WI38 (cell line): Measurements from ENCODE around the gene HECW1.

ENCODE experiments used
- H3K4me3 ChIP-seq: 2 replicates; pipeline ENCODE4 v1.5.1; 2011; ENCODE audit warnings: low read depth, mild to moderate bottlenecking, control low read depth, low read length
- TF ChIP-seq, protein P1 (sequence below): IDR thresholded peaks from 2 replicates; pipeline ENCODE4 v1.5.1; 2012; ENCODE audit warnings: low read depth, mild to moderate bottlenecking, control low read depth, low read length

The HECW1 gene

DNA sequence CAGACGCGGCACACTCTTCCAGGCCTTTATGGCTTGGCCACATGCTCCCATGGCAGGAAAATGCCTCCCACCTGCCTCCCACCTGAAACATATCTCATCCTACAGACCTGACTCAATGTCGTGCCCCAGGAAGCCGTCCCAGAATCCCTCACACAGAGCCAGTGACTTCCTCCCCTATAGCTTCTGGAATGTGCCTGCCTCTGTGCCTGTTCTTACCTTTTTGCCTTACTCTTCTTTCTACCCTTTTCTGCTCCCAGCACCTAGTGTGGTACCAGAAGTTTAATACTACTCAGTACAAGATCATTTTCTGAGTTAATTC, 346.5 kb downstream of the HECW1 start:
- no peak overlapping the region for H3K4me3 ChIP-seq
- TF ChIP-seq, protein P1, sequence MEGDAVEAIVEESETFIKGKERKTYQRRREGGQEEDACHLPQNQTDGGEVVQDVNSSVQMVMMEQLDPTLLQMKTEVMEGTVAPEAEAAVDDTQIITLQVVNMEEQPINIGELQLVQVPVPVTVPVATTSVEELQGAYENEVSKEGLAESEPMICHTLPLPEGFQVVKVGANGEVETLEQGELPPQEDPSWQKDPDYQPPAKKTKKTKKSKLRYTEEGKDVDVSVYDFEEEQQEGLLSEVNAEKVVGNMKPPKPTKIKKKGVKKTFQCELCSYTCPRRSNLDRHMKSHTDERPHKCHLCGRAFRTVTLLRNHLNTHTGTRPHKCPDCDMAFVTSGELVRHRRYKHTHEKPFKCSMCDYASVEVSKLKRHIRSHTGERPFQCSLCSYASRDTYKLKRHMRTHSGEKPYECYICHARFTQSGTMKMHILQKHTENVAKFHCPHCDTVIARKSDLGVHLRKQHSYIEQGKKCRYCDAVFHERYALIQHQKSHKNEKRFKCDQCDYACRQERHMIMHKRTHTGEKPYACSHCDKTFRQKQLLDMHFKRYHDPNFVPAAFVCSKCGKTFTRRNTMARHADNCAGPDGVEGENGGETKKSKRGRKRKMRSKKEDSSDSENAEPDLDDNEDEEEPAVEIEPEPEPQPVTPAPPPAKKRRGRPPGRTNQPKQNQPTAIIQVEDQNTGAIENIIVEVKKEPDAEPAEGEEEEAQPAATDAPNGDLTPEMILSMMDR, result no peak

DNA sequence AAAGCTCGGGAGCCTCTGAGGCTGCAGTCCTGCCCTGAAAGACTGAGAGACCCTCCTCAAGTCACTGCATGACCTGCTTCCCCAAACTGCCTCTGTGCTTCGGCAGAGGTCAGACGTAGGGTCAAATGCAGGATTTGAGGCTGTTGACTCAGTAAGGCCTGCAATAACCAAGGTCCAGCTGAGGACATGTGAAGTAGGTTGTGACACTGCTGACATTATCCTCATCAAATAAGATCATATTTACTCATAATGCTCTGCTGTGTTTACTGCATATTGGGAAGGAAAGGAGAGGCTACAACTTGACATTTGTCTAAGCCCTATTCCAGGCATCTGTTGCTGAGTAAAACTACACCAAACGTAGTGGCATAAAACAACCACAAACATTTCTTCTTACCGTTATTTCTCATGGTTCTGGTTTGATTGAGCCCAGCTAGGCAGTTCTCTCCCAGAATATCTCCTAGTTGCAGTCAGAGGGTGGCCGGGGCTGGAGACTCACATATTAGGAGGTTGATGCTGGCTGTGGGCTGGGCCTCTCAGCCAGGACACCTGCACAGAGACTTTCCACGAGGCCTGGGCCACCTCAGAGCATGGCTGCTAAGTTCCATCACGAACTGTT, 348.4 kb downstream of the HECW1 start:
- H3K4me3 ChIP-seq, result no peak overlapping the region

DNA sequence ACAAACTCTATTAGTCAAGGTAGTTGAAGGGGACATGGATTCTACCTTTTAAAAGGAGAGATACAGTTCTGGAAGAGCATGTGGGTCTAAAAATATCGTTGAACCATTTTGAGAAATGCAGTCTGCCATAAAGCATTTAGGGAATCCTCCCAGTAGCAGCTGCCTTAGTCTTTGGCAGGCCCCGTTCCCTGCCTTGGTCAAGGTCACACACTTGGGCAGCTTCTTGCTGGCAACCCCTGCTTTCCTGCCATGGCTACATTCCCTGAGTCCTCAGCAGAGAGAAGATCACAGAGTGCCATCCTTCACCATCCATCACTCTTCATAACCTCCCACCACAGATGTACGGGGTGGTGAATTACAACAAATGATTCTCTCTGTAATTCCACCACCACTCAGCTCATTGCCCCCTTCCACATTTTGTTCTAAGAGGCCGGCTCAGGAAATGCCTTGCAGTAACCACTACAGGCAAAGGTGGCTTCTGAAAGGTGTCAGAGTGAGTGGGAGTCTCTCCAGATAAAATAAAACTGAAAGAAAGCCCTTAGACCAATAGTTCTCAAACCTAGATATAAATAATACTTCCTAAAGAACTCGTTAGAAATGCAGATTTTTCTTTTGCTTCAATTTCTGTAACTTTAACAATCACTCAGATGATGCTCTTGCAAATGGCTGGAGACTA, 349.0 kb downstream of the HECW1 start:
- no peak overlapping the region for H3K4me3 ChIP-seq
- TF ChIP-seq, protein P1, result no peak

More for the DNA sequence above, 348.4 kb downstream of the HECW1 start:
- TF ChIP-seq, protein P1, result no peak

DNA sequence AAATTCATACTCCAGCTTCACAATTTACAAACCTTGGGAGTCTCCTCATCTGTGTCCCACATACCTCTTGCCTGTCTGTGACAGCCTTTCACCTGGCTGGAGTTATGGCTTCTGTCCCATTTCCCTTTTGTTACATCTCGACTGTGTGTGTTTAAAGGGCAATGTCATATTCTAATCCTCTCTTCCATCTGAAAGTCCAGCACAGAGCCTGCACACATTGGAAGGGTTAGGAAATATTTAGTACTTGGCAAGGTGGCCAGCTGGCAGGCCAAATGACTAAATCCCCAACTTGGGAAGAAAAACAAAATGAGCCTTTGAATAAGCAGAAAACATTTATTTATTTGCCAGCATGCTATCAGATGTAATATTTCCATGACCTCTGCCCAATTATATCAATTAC, 350.4 kb downstream of the HECW1 start:
- TF ChIP-seq, protein P1, result no peak
- H3K4me3 ChIP-seq, result no peak overlapping the region

DNA sequence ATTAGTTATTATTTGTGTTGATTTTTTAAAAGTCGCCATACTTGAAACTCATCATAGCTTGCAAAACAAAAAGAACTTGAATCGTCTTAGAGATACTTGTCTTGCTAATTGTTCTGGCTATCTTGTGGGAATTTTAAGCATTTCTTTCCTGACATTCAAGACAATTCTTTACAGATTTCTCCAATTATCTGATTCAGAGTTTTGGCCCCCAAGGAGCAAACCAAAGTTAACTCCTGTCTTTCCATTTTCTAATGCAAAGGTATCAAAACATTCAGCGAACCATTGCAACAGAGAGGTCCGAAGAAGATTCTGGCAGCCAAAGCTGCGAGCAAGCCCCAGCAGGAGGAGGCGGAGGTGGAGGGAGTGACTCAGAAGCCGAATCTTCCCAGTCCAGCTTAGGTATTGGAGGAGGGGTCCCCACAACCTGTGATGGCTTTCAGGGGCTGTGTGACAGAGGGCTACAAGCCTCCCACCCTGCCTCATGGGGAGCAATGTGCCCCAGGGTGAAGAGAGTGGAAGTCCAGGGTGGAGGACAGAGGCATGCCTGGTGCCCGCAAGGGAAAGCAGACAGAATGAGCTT, 351.0 kb downstream of the HECW1 start:
- TF ChIP-seq, protein P1, result no peak

DNA sequence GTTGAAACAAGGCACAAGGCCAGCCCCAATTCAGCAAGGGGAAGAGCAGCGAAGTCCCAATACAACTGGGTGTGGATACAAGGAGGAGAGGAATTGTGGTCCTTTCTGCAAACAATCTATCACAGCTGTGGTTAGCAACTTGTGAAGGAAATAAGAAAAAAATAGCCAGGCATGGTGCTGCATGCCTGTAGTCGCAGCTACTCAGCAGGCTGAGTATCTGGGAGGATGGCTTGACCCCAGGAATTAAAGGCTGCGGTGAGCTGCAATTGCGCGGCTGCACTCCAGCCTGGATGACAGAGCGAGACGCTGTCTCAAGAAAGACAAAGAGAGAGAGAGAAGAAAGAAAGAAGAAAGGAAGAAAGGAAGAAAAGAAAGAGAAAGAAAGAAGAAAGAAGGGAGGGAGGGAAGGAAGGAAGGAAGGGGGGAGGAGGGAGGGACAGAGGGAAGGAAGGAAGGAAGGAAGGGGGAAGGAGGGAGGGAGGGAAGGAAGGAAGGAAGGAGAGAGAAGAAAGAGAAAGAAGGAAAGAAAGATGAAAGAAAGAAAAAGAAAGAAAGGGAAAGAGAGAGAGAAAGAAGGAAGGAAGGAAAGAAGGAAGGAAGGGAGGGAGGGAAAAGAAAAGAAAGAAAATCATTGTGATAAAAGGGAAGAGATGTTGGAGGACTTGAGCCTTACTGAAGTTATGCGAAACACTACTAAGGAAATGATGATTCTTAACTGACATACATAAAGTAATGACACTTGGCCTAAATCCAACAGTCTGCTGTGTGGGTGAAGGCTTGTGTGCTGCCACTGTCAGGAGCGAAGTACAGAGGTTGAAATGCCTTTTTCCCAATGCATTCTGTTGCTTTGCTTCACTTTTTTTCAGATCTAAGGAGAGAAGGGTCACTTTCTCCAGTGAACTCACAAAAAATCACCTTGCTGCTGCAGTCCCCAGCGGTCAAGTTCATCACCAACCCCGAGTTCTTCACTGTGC, 353.4 kb downstream of the HECW1 start:
- no peak overlapping the region for H3K4me3 ChIP-seq
- TF ChIP-seq, protein P1, result no peak

More for the DNA sequence above, 351.0 kb downstream of the HECW1 start:
- no peak overlapping the region for H3K4me3 ChIP-seq
